Stimulated activated CD4-positive, alpha-beta T cell treated with anti-CD3 and anti-CD28 coated beads, Interleukin-15, amount 100 ng/mL, for 48 hours (primary cell): ENCODE measurements around the gene SATB2.

Experiments used
- DNase-seq, 2 donors: peaks; one replicate each; pipeline ENCODE4 v3.0.0-alpha.2; 2020; ENCODE audit warnings: low read depth in 2 of 2

SATB2 gene

GRCh38 chr2:199452260-199452990 lies 5.3 kb downstream of the SATB2 start:
- no peak for DNase-seq

- no peak for DNase-seq
These were observed 7.8 kb downstream of the SATB2 start for GRCh38 chr2:199449956-199450355.

GRCh38 chr2:199449455-199449854 lies 8.3 kb downstream of the SATB2 start:
- DNase-seq = no peak

GRCh38 chr2:199446996-199447576 lies 10.7 kb downstream of the SATB2 start:
- no peak for DNase-seq

GRCh38 chr2:199444749-199445148 lies 13.0 kb downstream of the SATB2 start:
- no peak for DNase-seq

GRCh38 chr2:199443589-199444130 lies 14.1 kb downstream of the SATB2 start:
- no peak for DNase-seq

GRCh38 chr2:199442173-199442572 lies 15.6 kb downstream of the SATB2 start:
- no peak for DNase-seq

GRCh38 chr2:199441759-199442158 lies 16.0 kb downstream of the SATB2 start:
- no peak for DNase-seq

GRCh38 chr2:199440118-199440517 lies 17.6 kb downstream of the SATB2 start:
- DNase-seq = no peak

GRCh38 chr2:199439542-199439941 lies 18.2 kb downstream of the SATB2 start:
- DNase-seq = no peak

- DNase-seq = no peak
These were observed 18.7 kb downstream of the SATB2 start for GRCh38 chr2:199439066-199439465.

- DNase-seq = no peak
These were observed 23.2 kb downstream of the SATB2 start for GRCh38 chr2:199434555-199434954.

GRCh38 chr2:199433204-199433832 lies 24.4 kb downstream of the SATB2 start:
- no peak for DNase-seq

- no peak for DNase-seq
These were observed 26.0 kb downstream of the SATB2 start for GRCh38 chr2:199431746-199432213.

GRCh38 chr2:199430214-199430613 lies 27.5 kb downstream of the SATB2 start:
- no peak for DNase-seq

- no peak for DNase-seq
These were observed 29.4 kb downstream of the SATB2 start for GRCh38 chr2:199428291-199428690.

- DNase-seq = no peak
These were observed 33.6 kb downstream of the SATB2 start for GRCh38 chr2:199424160-199424559.

GRCh38 chr2:199419428-199419827 lies 38.3 kb downstream of the SATB2 start:
- DNase-seq = no peak

- no peak for DNase-seq
These were observed 43.3 kb downstream of the SATB2 start for GRCh38 chr2:199414465-199414864.

GRCh38 chr2:199414001-199414400 lies 43.7 kb downstream of the SATB2 start:
- no peak for DNase-seq

GRCh38 chr2:199409759-199410529 lies 47.8 kb downstream of the SATB2 start:
- no peak for DNase-seq

- no peak for DNase-seq
These were observed 50.3 kb downstream of the SATB2 start for GRCh38 chr2:199407421-199407820.
